OCI-LY1 (cell line): Measurements from ENCODE around the gene PTCD1.

Source experiments
- H2AFZ ChIP-seq: fragments of 200-600 bp; sonication (generic), shearing (Covaris generic); 2 replicates; pipeline ENCODE4 v1.6.0; 2014; ENCODE audit warnings: antibody characterized with exemption, mild to moderate bottlenecking, low read length
- H3F3A ChIP-seq: fragments of 200-600 bp; sonication (generic), shearing (Covaris generic); 2 replicates; pipeline ENCODE4 v1.6.0; 2014; ENCODE audit warnings: mild to moderate bottlenecking, antibody characterized with exemption, low read length, moderate library complexity; ENCODE audit not compliant: insufficient read depth
- H3K27ac ChIP-seq: fragments of 200-600 bp; sonication (generic); 2 replicates; pipeline ENCODE4 v1.5.1; 2014; ENCODE audit warnings: low read length, mixed run types, mild to moderate bottlenecking, low read depth; ENCODE audit not compliant: poor library complexity, severe bottlenecking
- H3K27me3 ChIP-seq: fragments of 200-600 bp; sonication (generic); 2 replicates; pipeline ENCODE4 v1.6.0; 2014; ENCODE audit warnings: antibody characterized with exemption, mild to moderate bottlenecking, low read length, moderate library complexity; ENCODE audit not compliant: insufficient read depth
- H3K36me3 ChIP-seq: fragments of 200-600 bp; sonication (generic); 2 replicates; pipeline ENCODE4 v1.6.1; 2014; ENCODE audit warnings: mild to moderate bottlenecking, antibody characterized with exemption, low read length, moderate library complexity, mixed read lengths; ENCODE audit not compliant: insufficient read depth
- H3K4me1 ChIP-seq: fragments of 200-600 bp; sonication (generic); 2 replicates; pipeline ENCODE4 v1.5.1; 2014; ENCODE audit warnings: mild to moderate bottlenecking, low read length, moderate library complexity; ENCODE audit not compliant: insufficient read depth, severe bottlenecking
- H3K4me2 ChIP-seq: fragments of 200-600 bp; sonication (generic), shearing (Covaris generic); 2 replicates; pipeline ENCODE4 v1.6.1; 2014; ENCODE audit warnings: low read length
- H3K4me3 ChIP-seq: fragments of 200-600 bp; sonication (generic); 2 replicates; pipeline ENCODE4 v1.5.1; 2014; ENCODE audit warnings: low read length, low read depth, mild to moderate bottlenecking, mixed read lengths; ENCODE audit not compliant: poor library complexity, severe bottlenecking
- H3K79me2 ChIP-seq: fragments of 200-600 bp; shearing (Covaris generic); 2 replicates; pipeline ENCODE4 v1.6.1; 2016; ENCODE audit warnings: mixed run types, low read length, mixed read lengths; ENCODE audit not compliant: insufficient read depth
- H3K9ac ChIP-seq: fragments of 200-600 bp; sonication (generic), shearing (Covaris generic); 2 replicates; pipeline ENCODE4 v1.6.1; 2014; ENCODE audit warnings: mild to moderate bottlenecking, low read length, mixed read lengths
- H3K9me2 ChIP-seq: fragments of 200-600 bp; sonication (generic), shearing (Covaris generic); 2 replicates; pipeline ENCODE4 v1.6.1; 2014; ENCODE audit warnings: low read depth, mild to moderate bottlenecking, low read length, mixed read lengths
- H3K9me3 ChIP-seq: fragments of 200-600 bp; shearing (Covaris generic); 2 replicates; pipeline ENCODE4 v1.6.1; 2014; ENCODE audit warnings: low read length, mixed read lengths
- H4K20me1 ChIP-seq: fragments of 200-600 bp; sonication (generic), shearing (Covaris generic); 2 replicates; pipeline ENCODE4 v1.6.0; 2016; ENCODE audit warnings: mild to moderate bottlenecking, low read length; ENCODE audit not compliant: insufficient read depth
- CTCF ChIP-seq: fragments of 200-600 bp; sonication (generic), shearing (Covaris generic); IDR thresholded peaks from 2 replicates; pipeline ENCODE4 v1.5.1; 2017; ENCODE audit warnings: mild to moderate bottlenecking, antibody characterized with exemption, low read length, moderate library complexity, mixed read lengths
- EZH2 ChIP-seq: fragments of 200-600 bp; sonication (generic), shearing (Covaris generic); IDR thresholded peaks from 2 replicates; pipeline ENCODE4 v1.8.0; 2017; ENCODE audit warnings: borderline replicate concordance, mixed run types, mild to moderate bottlenecking, antibody characterized with exemption, low read length, moderate library complexity, mixed read lengths

The PTCD1 gene

GRCh38 chr7:99392659-99393354 lies 45.8 kb downstream of the PTCD1 start:
- peak overlapping the region; percentile 54 for H3K4me3 ChIP-seq
- peaks cover 18% of the 10 kb centered on the region for H3K4me1 ChIP-seq
- H3K9me3 ChIP-seq: no peaks in the 10 kb centered on the region
- H3K36me3 ChIP-seq: peaks cover 89% of the 10 kb centered on the region
- no peaks in the 10 kb centered on the region for H3K27me3 ChIP-seq
- peak overlapping the region; percentile 53 for H3K9ac ChIP-seq
- H3K9me2 ChIP-seq: no peaks in the 10 kb centered on the region
- H3K79me2 ChIP-seq: no peaks in the 10 kb centered on the region
- no peaks in the 10 kb centered on the region for H4K20me1 ChIP-seq
- peak overlapping the region; percentile 60 for H3K27ac ChIP-seq
- H3F3A ChIP-seq: no peaks in the 10 kb centered on the region
- no peak overlapping the region for H2AFZ ChIP-seq
- H3K4me2 ChIP-seq: peak overlapping the region; percentile 65
- TF ChIP-seq CTCF (no peak), EZH2 (no peak)

- TF ChIP-seq EZH2: no peak
- TF ChIP-seq CTCF: no peak
- Histone ChIP-seq H3K79me2 (no peaks in the 10 kb centered on the region), H3K4me3 (peak overlapping the region; percentile 54), H3K36me3 (peaks cover 88% of the 10 kb centered on the region), H3K27me3 (no peaks in the 10 kb centered on the region), H2AFZ (no peak overlapping the region), H3K4me1 (peaks cover 18% of the 10 kb centered on the region), H3F3A (no peaks in the 10 kb centered on the region), H3K9ac (peak overlapping the region; percentile 53), H3K9me2 (no peaks in the 10 kb centered on the region), H3K9me3 (no peaks in the 10 kb centered on the region), H3K4me2 (peak overlapping the region; percentile 65), H3K27ac (peak overlapping the region; percentile 60), H4K20me1 (no peaks in the 10 kb centered on the region)
Measured at GRCh38 chr7:99392046-99392445, 46.6 kb downstream of the PTCD1 start.

- no peaks in the 10 kb centered on the region for H4K20me1 ChIP-seq
- H2AFZ ChIP-seq: no peak overlapping the region
- H3F3A ChIP-seq: no peaks in the 10 kb centered on the region
- H3K9me3 ChIP-seq: no peaks in the 10 kb centered on the region
- no peak overlapping the region for H3K4me2 ChIP-seq
- H3K27me3 ChIP-seq: no peaks in the 10 kb centered on the region
- H3K4me1 ChIP-seq: peaks cover 18% of the 10 kb centered on the region
- no peaks in the 10 kb centered on the region for H3K9me2 ChIP-seq
- H3K9ac ChIP-seq: no peak overlapping the region
- no peak for TF ChIP-seq CTCF
- peak overlapping the region; percentile 60 for H3K27ac ChIP-seq
- H3K4me3 ChIP-seq: no peak overlapping the region
- H3K36me3 ChIP-seq: peaks cover 89% of the 10 kb centered on the region
- H3K79me2 ChIP-seq: no peaks in the 10 kb centered on the region
Measured at GRCh38 chr7:99390941-99391602, 47.5 kb downstream of the PTCD1 start.
